HepG2 (cell line): ENCODE data around the gene LIM2.
"Not testable (repeated sequence)": the region's sequence is repeated elsewhere in the genome, so short reads cannot be mapped to it uniquely, and the experiment has no call there.

Experiments used
- ETV6 ChIP-seq: sonication (generic); formaldehyde crosslinking; conservative IDR thresholded peaks from 2 replicates; pipeline ENCODE4 v1.4.0; 2020; ENCODE audit warnings: missing genetic modification reagents
- FIP1L1 ChIP-seq: fragments of 200-400 bp; formaldehyde crosslinking; IDR thresholded peaks from 2 replicates; pipeline ENCODE4 v1.6.1; 2018; ENCODE audit warnings: low read depth, mild to moderate bottlenecking, low read length, moderate library complexity, borderline replicate concordance; ENCODE audit not compliant: insufficient read depth
- SMC3 ChIP-seq: IDR thresholded peaks from 2 replicates; pipeline ENCODE4 v1.6.1; 2011; ENCODE audit warnings: low read length, improper control_type of control experiment
- TF ChIP-seq, protein P1 (sequence below): sonication (generic); formaldehyde crosslinking; IDR thresholded peaks from 2 replicates; pipeline ENCODE4 v1.5.0; 2020; ENCODE audit warnings: mild to moderate bottlenecking, missing genetic modification reagents, moderate library complexity

DNA sequence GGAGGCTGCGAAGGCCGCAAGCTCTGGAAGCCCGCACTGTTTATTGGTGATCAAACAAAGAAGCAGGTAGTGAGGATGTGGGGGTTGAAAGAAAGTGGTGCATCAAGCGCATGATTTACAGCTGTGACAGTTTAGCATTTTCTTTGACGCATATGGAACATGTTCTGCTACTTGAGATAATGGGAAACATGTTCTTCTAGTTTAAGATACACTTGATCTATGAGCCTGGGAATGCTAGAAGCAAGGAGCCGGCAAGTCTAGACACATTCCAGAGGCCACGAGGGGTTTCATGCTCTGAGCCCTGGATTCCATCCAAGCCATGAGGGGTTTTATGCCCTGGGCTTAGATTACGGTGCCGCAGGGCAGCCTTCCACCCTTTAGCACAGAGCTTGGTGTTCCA, 9.7 kb upstream of the LIM2 start:
- TF ChIP-seq, protein P1, sequence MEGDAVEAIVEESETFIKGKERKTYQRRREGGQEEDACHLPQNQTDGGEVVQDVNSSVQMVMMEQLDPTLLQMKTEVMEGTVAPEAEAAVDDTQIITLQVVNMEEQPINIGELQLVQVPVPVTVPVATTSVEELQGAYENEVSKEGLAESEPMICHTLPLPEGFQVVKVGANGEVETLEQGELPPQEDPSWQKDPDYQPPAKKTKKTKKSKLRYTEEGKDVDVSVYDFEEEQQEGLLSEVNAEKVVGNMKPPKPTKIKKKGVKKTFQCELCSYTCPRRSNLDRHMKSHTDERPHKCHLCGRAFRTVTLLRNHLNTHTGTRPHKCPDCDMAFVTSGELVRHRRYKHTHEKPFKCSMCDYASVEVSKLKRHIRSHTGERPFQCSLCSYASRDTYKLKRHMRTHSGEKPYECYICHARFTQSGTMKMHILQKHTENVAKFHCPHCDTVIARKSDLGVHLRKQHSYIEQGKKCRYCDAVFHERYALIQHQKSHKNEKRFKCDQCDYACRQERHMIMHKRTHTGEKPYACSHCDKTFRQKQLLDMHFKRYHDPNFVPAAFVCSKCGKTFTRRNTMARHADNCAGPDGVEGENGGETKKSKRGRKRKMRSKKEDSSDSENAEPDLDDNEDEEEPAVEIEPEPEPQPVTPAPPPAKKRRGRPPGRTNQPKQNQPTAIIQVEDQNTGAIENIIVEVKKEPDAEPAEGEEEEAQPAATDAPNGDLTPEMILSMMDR, result not testable (repeated sequence)
- not testable (repeated sequence) for TF ChIP-seq FIP1L1; SMC3; ETV6 (CRISPR knock-in tag)
